GM20000 (cell line): ENCODE measurements around the gene SUSD6.
A peak's percentile ranks its signal among the peaks of the same experiment; 100 is the strongest.

Source experiments
- DNase-seq: peaks from one replicate; pipeline ENCODE4 v3.0.0; 2012; ENCODE audit warnings: low spot score
- CTCF ChIP-seq: IDR thresholded peaks from 2 replicates; pipeline ENCODE4 v1.5.1; 2012; ENCODE audit warnings: mild to moderate bottlenecking, control low read depth; ENCODE audit errors: extremely low read depth, missing control alignments

The SUSD6 gene

DNA sequence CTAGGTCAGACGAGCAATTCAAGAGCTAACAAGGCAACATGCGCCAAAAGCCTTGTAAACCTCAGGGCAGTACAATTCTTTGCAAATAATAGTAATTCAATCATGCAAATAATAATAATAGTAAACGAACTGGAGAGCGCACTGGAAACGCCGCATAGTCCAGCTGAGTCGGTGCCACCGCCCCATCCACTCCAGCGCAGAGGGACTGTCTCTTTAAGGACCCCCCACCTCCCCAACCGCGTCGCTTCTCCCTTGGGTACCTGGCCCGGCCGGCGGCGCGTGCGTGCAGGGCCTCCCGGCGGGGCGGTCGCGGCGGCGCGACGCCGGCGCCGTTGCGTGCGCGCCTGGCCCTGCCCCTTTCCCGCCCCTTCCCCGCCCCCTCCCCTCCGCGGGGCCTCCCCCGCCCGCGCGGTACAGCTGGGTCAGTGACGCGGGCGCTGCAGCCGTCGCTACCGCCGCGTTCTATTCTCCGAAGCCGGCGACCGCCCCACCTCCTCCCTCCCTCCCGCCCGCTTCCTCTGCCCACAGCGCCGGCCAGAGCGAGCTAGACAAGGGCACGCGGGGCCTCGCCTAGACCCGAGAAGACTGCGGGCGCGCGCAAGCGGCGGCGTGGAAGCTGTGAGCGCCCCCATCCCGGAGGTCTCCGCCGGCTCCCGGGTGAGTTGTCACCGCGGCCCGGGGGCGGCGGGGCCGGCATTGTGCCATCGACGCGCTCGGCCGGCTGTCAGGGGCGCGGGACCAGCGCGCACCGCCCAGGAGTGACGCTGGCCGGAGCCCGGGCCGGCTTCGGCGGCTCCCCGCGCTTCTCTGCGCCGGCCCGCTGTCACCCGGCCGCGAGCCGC is at the start of gene SUSD6:
SUSD6 (plus strand) TSS at position 425 of the 842 bp plus-strand sequence. CDS start 46,997 bp downstream, outside the sequence.
- TF ChIP-seq CTCF, result no peak

GRCh38 chr14:69561893-69562292 is 49.5 kb upstream of the SUSD6 start:
- no peak for TF ChIP-seq CTCF
- no peak for DNase-seq

More for the DNA sequence above, at the start of gene SUSD6:
- DNase-seq, result peak; percentile 96

DNA sequence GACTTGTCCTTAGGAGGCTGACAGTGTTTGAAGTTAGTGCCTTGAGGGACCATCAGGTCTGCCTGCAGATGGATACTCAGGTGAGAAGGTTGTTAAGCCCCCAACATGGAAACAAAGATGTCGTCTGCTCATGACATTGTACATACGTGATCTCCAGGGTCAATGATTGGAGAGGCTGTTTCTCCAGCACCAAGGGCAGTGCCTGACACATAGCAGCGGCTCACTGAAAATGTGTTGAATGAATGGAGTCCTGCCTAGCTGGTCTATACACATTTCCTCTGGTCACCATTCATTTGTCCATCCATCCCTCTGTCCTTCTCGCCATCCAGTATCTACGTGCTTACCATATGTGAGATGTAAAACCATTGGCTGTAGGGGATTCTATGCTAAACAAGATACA is 43.8 kb upstream of the SUSD6 start:
- no peak for DNase-seq

GRCh38 chr14:69569859-69570258 is 41.5 kb upstream of the SUSD6 start:
- no peak for TF ChIP-seq CTCF
- DNase-seq, result no peak

More for the DNA sequence above, 43.8 kb upstream of the SUSD6 start:
- TF ChIP-seq CTCF, result no peak

DNA sequence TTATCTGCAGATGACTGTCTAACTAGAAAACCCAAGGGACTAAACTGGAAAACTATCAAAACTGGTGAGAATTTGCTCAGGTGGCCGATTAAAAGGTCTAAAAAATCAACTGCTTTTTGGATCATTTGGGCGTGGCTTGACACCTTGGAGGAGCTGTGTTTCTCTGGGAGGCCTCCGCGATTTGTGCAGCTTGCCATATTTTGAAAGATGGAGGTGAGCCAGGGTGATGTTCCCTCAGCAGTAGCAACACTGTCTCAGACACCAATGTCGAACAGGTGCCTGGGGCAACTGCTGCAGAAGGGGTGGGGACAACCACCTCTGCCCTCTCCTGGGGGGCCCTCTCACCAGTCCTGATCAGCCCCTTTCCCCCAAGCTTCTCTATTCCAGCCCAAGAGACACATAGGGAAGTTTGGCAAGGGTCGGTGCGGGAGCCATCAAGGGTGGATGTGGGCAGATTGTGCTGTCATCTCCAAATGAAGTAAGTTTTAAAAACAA is 40.5 kb upstream of the SUSD6 start:
- no peak for TF ChIP-seq CTCF
- no peak for DNase-seq

GRCh38 chr14:69571449-69572029 is 39.9 kb upstream of the SUSD6 start:
- DNase-seq, result no peak
- no peak for TF ChIP-seq CTCF

DNA sequence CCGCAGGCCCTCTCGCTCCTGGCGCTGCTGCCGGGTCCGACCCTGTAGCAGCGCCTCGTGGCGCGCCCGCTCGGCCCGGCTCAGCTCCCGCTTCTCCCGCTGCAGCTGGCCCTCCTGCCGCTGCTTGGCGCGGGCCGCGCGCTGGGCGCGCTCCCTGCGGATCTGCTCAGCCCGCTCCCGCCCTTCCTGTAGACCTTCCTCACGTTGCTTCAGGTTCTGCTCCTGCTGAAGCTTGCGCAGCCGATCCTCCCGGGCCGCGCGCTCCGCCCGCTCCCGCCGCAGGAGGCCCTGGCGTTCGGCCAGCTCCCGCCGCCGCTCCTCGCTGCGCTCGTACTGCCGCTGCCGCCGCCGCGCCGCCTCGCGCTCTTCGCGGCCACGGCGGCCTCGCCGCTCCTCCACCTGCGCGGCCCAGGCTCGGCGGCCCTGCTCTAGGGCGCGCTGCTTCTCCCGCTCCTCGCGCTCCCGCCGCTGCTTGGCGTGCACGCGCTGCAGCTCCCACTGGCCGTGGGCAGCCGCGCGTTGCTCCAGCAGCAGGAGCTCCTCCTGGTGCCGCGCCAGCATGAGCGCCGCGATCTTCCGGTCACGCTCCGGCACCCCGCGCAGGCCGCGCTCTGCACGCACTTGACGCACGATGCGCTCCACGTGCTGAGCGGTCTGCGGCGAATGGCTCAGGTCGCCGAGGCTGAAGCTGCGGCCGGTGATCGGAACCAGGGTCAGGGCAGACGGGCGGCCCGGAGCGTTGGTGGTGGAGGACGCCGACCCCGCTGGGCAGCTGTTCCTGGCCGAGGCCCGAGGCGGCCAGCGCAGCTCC is 39.2 kb upstream of the SUSD6 start:
- peak; percentile 51 for DNase-seq
- no peak for TF ChIP-seq CTCF
